Ecto neural progenitor cell (in vitro differentiated cells): Measurements from ENCODE around the gene C5orf24.
"Not testable (repeated sequence)": the region's sequence is repeated elsewhere in the genome, so short reads cannot be mapped to it uniquely, and the experiment has no call there.

Experiments
- DNase-seq: peaks from one replicate; pipeline ENCODE4 v3.0.0-alpha.2; 2018; ENCODE audit warnings: low spot score

Gene C5orf24

GRCh38 chr5:134845852-134846640, at the start of gene C5orf24:
TSS of gene C5orf24 (plus strand) at chr5:134845968. CDS start at chr5:134854901, 8,933 bp downstream.
- DNase-seq: peak; percentile 89

GRCh38 chr5:134798468-134798867, 47.3 kb upstream of the C5orf24 start:
- no peak for DNase-seq

GRCh38 chr5:134803821-134804220, 41.9 kb upstream of the C5orf24 start:
- no peak for DNase-seq

- no peak for DNase-seq
Measured at GRCh38 chr5:134813407-134813806, 32.4 kb upstream of the C5orf24 start.

GRCh38 chr5:134813827-134814226, 31.9 kb upstream of the C5orf24 start:
- DNase-seq: no peak

GRCh38 chr5:134817006-134817405, 28.8 kb upstream of the C5orf24 start:
- no peak for DNase-seq

GRCh38 chr5:134818776-134819175, 27.0 kb upstream of the C5orf24 start:
- no peak for DNase-seq

- DNase-seq: no peak
Measured at GRCh38 chr5:134819407-134819963, 26.3 kb upstream of the C5orf24 start.

- DNase-seq: no peak
Measured at GRCh38 chr5:134821841-134822240, 23.9 kb upstream of the C5orf24 start.

- DNase-seq: no peak
Measured at GRCh38 chr5:134824681-134825080, 21.1 kb upstream of the C5orf24 start.

GRCh38 chr5:134825212-134825611, 20.6 kb upstream of the C5orf24 start:
- DNase-seq: no peak

- DNase-seq: no peak
Measured at GRCh38 chr5:134833340-134834032, 12.3 kb upstream of the C5orf24 start.

GRCh38 chr5:134835623-134836022, 10.1 kb upstream of the C5orf24 start:
- DNase-seq: no peak

GRCh38 chr5:134837530-134838181, 8.1 kb upstream of the C5orf24 start:
- DNase-seq: no peak

GRCh38 chr5:134838361-134838760, 7.4 kb upstream of the C5orf24 start:
- DNase-seq: not testable (repeated sequence)

- no peak for DNase-seq
Measured at GRCh38 chr5:134840811-134841210, 5.0 kb upstream of the C5orf24 start.

GRCh38 chr5:134844252-134844651, 1.5 kb upstream of the C5orf24 start:
- DNase-seq: no peak

- no peak for DNase-seq
Measured at GRCh38 chr5:134845335-134845851, 375 bp upstream of the C5orf24 start.

- no peak for DNase-seq
Measured at GRCh38 chr5:134846641-134846960, 833 bp downstream of the C5orf24 start.

- not testable (repeated sequence) for DNase-seq
Measured at GRCh38 chr5:134849434-134849933, 3.7 kb downstream of the C5orf24 start.

- no peak for DNase-seq
Measured at GRCh38 chr5:134851307-134851923, 5.6 kb downstream of the C5orf24 start.

GRCh38 chr5:134856465-134856864, 10.7 kb downstream of the C5orf24 start:
- DNase-seq: not testable (repeated sequence)
